CD8-positive, alpha-beta memory T cell (primary cell): Measurements from ENCODE around the gene LUZP2. TPM values are rescaled to one million over a fixed set of nuclear protein-coding genes. Genes with fewer than 3 reads are reported as not detected.

Experiments
- CTCF ChIA-PET: fragments of 350-600 bp; sonication (Branson Sonifier 250); formaldehyde crosslinking; loops from one replicate; lab custom pipeline; 2021; ENCODE audit warnings: antibody characterized with exemption; lab: Charles Lee
- POLR2A ChIA-PET: fragments of 350-600 bp; sonication (Branson Sonifier 250); formaldehyde crosslinking; loops from one replicate; lab custom pipeline; 2021; ENCODE audit warnings: antibody characterized with exemption; lab: Charles Lee
- DNase-seq, 5 donors: peaks; one replicate each; pipeline versions ENCODE4 v3.0.0 to v3.0.0-alpha.2; 2020 to 2022; ENCODE audit warnings: mixed read lengths in 1 of 5
- H3K27ac ChIP-seq: one replicate; pipeline ENCODE4 v1.7.0; 2013; ENCODE audit warnings: low read depth, mild to moderate bottlenecking, low read length, moderate library complexity
- H3K27me3 ChIP-seq: 2 replicates; pipeline ENCODE4 v1.7.0; 2013; ENCODE audit warnings: low read length, mild to moderate bottlenecking; ENCODE audit not compliant: insufficient read depth, poor library complexity, severe bottlenecking
- H3K36me3 ChIP-seq: 2 replicates; pipeline ENCODE4 v1.7.0; 2013; ENCODE audit warnings: mild to moderate bottlenecking, low read length, moderate library complexity; ENCODE audit not compliant: insufficient read depth
- H3K4me1 ChIP-seq: 2 replicates; pipeline ENCODE4 v1.7.0; 2013; ENCODE audit warnings: mild to moderate bottlenecking, low read length, moderate library complexity; ENCODE audit not compliant: insufficient read depth
- H3K4me3 ChIP-seq: 2 replicates; pipeline ENCODE4 v1.7.0; 2013; ENCODE audit warnings: mild to moderate bottlenecking, low read length
- H3K9me3 ChIP-seq: 2 replicates; pipeline ENCODE4 v1.7.0; 2013; ENCODE audit warnings: mild to moderate bottlenecking, low read length
- H3K27ac Mint-ChIP-seq, 8 donors: one replicate each; pipeline ENCODE4 v1.8.0; 2020 to 2021; ENCODE audit warnings: mixed read lengths in 8 of 8, mild to moderate bottlenecking in 6 of 8, inconsistent platforms in 3 of 8, moderate library complexity in 3 of 8
- H3K27me3 Mint-ChIP-seq, 2 donors: one replicate each; pipeline ENCODE4 v1.8.0; 2020 to 2021; ENCODE audit warnings: mixed read lengths in 2 of 2, mild to moderate bottlenecking in 1 of 2, moderate library complexity in 1 of 2
- H3K36me3 Mint-ChIP-seq, 3 donors: one replicate each; pipeline ENCODE4 v1.8.0; 2020 to 2021; ENCODE audit warnings: mixed read lengths in 3 of 3, inconsistent platforms in 1 of 3, mild to moderate bottlenecking in 1 of 3
- H3K4me1 Mint-ChIP-seq, 3 donors: one replicate each; pipeline ENCODE4 v1.8.0; 2020 to 2021; ENCODE audit warnings: mixed read lengths in 3 of 3, inconsistent platforms in 1 of 3, mild to moderate bottlenecking in 1 of 3
- H3K4me3 Mint-ChIP-seq, 7 donors: one replicate each; pipeline ENCODE4 v1.8.0; 2020 to 2021; ENCODE audit warnings: mixed read lengths in 7 of 7, mild to moderate bottlenecking in 6 of 7, moderate library complexity in 4 of 7, inconsistent platforms in 2 of 7
- H3K9me3 Mint-ChIP-seq, 5 donors: one replicate each; pipeline ENCODE4 v1.8.0; 2020 to 2022; ENCODE audit warnings: mixed read lengths in 5 of 5, mild to moderate bottlenecking in 3 of 5, moderate library complexity in 2 of 5, inconsistent platforms in 1 of 5
- polyA plus RNA-seq: library from polyadenylated mRNA; unstranded; fragments of 300-500 nt; fragmentation: Illumina TruSeq; gene quantifications from one replicate; pipeline ENCODE4 v1.2.3, GENCODE V29; 2021
- total RNA-seq, 2 experiments: library from RNA; stranded (reverse); gene quantifications; one replicate each; pipeline ENCODE4 v1.2.3, GENCODE V29; 2021

Gene LUZP2
- total and polyA plus RNA-seq, 3 experiments from 2014 or later = not detected

DNA sequence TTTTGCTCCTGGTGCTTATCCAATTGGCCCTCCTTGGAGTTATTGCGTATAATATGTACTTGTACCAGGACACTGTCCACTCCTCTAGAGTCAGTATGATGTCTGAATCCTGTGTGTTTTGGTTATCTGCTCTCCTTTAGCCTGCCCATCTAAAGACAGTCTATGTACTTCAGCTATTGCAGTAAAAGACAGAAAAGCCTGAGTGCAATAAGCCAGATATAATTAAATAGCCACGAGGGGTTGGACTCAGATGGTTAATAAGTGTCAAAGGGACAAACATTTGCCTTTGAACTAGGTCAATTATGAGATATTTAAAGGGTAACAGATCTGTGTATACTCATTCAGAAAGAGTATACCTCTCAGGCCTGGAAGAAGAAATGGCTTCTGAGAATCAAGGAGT is 406.7 kb downstream of the LUZP2 start:
- H3K27me3 Mint-ChIP-seq = no peaks in the 10 kb centered on the region
- Histone ChIP-seq H3K9me3 (no peaks in the 10 kb centered on the region), H3K4me3 (no peak overlapping the region), H3K4me1 (no peaks in the 10 kb centered on the region), H3K36me3 (no peaks in the 10 kb centered on the region), H3K27me3 (no peaks in the 10 kb centered on the region), H3K27ac (no peak overlapping the region)
- ChIA-PET CTCF (no interaction called here), POLR2A (no interaction called here)
- no peak overlapping the region for H3K27ac Mint-ChIP-seq
- no peak for DNase-seq
- H3K4me3 Mint-ChIP-seq = no peak overlapping the region
- no peaks in the 10 kb centered on the region for H3K36me3 Mint-ChIP-seq
- peaks cover 0 to 21% (median 3%) of the 10 kb centered on the region in 5 donors for H3K9me3 Mint-ChIP-seq
- H3K4me1 Mint-ChIP-seq = no peaks in the 10 kb centered on the region

DNA sequence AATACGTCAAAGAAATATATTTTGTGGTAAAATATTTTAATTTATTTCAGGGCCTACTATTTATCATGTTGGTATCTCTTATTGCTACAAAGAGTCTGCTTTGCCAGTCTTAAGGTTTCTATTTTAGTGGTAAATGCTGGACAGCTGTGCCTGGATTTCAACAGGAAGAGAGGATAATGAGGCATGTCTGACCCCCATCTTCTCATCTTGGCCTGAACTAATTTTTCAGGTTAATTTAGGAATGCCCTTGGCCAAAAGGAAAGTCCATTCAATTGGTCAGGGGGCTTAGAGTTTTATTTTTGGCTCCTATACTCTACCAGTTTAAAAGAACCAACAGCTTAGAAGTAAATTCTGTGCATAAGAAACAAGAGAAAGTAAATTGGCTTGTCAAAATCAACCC is 428.2 kb downstream of the LUZP2 start:
- POLR2A ChIA-PET = no interaction called here
- no peak overlapping the region for H3K4me3 ChIP-seq
- Mint-ChIP-seq H3K4me1 (no peaks in the 10 kb centered on the region), H3K9me3 (peaks cover 5 to 30% (median 8%) of the 10 kb centered on the region in 5 donors), H3K27ac (no peak overlapping the region), H3K27me3 (no peaks in the 10 kb centered on the region), H3K36me3 (peaks cover 0 to 1% (median 0%) of the 10 kb centered on the region in 3 donors), H3K4me3 (no peak overlapping the region)
- no peak for DNase-seq
- no peaks in the 10 kb centered on the region for H3K27me3 ChIP-seq
- H3K36me3 ChIP-seq = no peaks in the 10 kb centered on the region
- CTCF ChIA-PET = no interaction called here
- no peaks in the 10 kb centered on the region for H3K4me1 ChIP-seq
- no peaks in the 10 kb centered on the region for H3K9me3 ChIP-seq
- no peak overlapping the region for H3K27ac ChIP-seq

GRCh38 chr11:24932110-24933000 is 435.5 kb downstream of the LUZP2 start:
- no peaks in the 10 kb centered on the region for H3K9me3 ChIP-seq
- H3K27ac Mint-ChIP-seq = peak overlapping the region in 1 of 8 donors; percentile 28
- ChIA-PET CTCF (no interaction called here), POLR2A (no interaction called here)
- H3K4me3 Mint-ChIP-seq = peak overlapping the region in 1 of 7 donors; percentile 61
- no peaks in the 10 kb centered on the region for H3K36me3 Mint-ChIP-seq
- no peak overlapping the region for H3K27ac ChIP-seq
- H3K27me3 Mint-ChIP-seq = no peaks in the 10 kb centered on the region
- H3K27me3 ChIP-seq = no peaks in the 10 kb centered on the region
- no peaks in the 10 kb centered on the region for H3K36me3 ChIP-seq
- H3K9me3 Mint-ChIP-seq = peaks cover 14 to 41% (median 24%) of the 10 kb centered on the region in 5 donors
- no peak for DNase-seq
- H3K4me3 ChIP-seq = no peak overlapping the region
- H3K4me1 ChIP-seq = no peaks in the 10 kb centered on the region
- H3K4me1 Mint-ChIP-seq = no peaks in the 10 kb centered on the region

GRCh38 chr11:24934733-24935439 is 438.0 kb downstream of the LUZP2 start:
- Histone ChIP-seq H3K36me3 (no peaks in the 10 kb centered on the region), H3K27ac (no peak overlapping the region), H3K9me3 (no peaks in the 10 kb centered on the region), H3K4me3 (no peak overlapping the region), H3K4me1 (no peaks in the 10 kb centered on the region), H3K27me3 (no peaks in the 10 kb centered on the region)
- CTCF ChIA-PET = no interaction called here
- Mint-ChIP-seq H3K27me3 (no peaks in the 10 kb centered on the region), H3K9me3 (peaks cover 14 to 44% (median 20%) of the 10 kb centered on the region in 5 donors), H3K4me1 (no peaks in the 10 kb centered on the region), H3K4me3 (no peak overlapping the region), H3K27ac (no peak overlapping the region), H3K36me3 (no peaks in the 10 kb centered on the region)
- no peak for DNase-seq
- POLR2A ChIA-PET = no interaction called here

DNA sequence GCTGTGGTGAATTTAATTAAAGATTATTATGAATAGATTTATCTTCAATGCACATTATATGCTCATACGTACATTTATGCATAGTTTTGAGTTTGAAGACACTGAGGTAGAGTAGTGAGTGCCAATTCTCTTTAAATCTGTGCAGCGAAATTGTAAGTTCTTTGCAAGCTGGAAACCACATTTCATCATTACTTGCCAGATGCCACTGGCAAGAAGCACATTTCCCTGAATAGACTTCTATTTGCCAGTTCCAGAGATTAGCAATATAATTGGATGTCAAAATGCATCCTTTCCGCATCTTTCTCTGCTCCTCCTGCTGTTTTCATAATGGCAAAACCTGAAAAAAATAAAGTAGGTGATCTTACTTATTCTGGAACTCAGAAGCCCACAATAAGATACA is 448.0 kb downstream of the LUZP2 start:
- Mint-ChIP-seq H3K9me3 (peaks cover 3 to 33% (median 6%) of the 10 kb centered on the region in 5 donors), H3K27ac (no peak overlapping the region), H3K27me3 (no peaks in the 10 kb centered on the region), H3K4me3 (no peak overlapping the region), H3K36me3 (no peaks in the 10 kb centered on the region), H3K4me1 (no peaks in the 10 kb centered on the region)
- H3K9me3 ChIP-seq = no peaks in the 10 kb centered on the region
- CTCF ChIA-PET = no interaction called here
- no peak for DNase-seq
- no peaks in the 10 kb centered on the region for H3K27me3 ChIP-seq
- no peak overlapping the region for H3K27ac ChIP-seq
- no peaks in the 10 kb centered on the region for H3K36me3 ChIP-seq
- POLR2A ChIA-PET = no interaction called here
- H3K4me3 ChIP-seq = no peak overlapping the region
- no peaks in the 10 kb centered on the region for H3K4me1 ChIP-seq

- H3K4me1 Mint-ChIP-seq = no peaks in the 10 kb centered on the region
- H3K27ac Mint-ChIP-seq = no peak overlapping the region
- H3K9me3 Mint-ChIP-seq = peaks cover 2 to 28% (median 4%) of the 10 kb centered on the region in 5 donors
- Histone ChIP-seq H3K27me3 (no peaks in the 10 kb centered on the region), H3K4me3 (no peak overlapping the region), H3K36me3 (no peaks in the 10 kb centered on the region), H3K9me3 (peaks cover 3% of the 10 kb centered on the region), H3K27ac (no peak overlapping the region), H3K4me1 (no peaks in the 10 kb centered on the region)
- no peak for DNase-seq
- H3K27me3 Mint-ChIP-seq = peaks cover 0 to 1% of the 10 kb centered on the region in 2 donors
- no peaks in the 10 kb centered on the region for H3K36me3 Mint-ChIP-seq
- H3K4me3 Mint-ChIP-seq = no peak overlapping the region
- ChIA-PET CTCF (no interaction called here), POLR2A (no interaction called here)
Observed at GRCh38 chr11:24949406-24949805, 452.6 kb downstream of the LUZP2 start.

DNA sequence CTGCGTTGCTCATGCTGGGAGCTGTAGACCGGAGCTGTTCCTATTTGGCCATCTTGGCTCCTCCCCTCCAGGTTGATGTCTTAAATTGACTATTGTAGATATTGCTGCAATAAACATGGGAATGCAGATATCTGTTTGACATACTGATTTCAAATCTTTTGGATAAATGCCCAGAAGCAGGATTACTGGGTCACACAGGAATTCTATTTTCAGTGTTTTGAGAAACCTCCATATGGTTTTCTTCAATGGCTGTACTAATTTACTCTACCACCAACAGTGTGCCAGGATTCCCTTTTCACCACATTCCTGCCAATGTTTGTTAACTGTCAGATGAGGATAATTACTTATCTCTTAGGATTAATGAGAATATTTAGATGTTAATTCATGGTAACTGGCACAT is 467.0 kb downstream of the LUZP2 start:
- ChIA-PET POLR2A (no interaction called here), CTCF (no interaction called here)
- Histone ChIP-seq H3K4me1 (no peaks in the 10 kb centered on the region), H3K4me3 (no peak overlapping the region), H3K36me3 (no peaks in the 10 kb centered on the region), H3K27ac (no peak overlapping the region), H3K27me3 (no peaks in the 10 kb centered on the region), H3K9me3 (no peaks in the 10 kb centered on the region)
- DNase-seq = no peak
- Mint-ChIP-seq H3K27me3 (no peaks in the 10 kb centered on the region), H3K27ac (no peak overlapping the region), H3K4me1 (no peaks in the 10 kb centered on the region), H3K9me3 (peaks cover 2 to 17% (median 10%) of the 10 kb centered on the region in 5 donors), H3K36me3 (no peaks in the 10 kb centered on the region), H3K4me3 (no peak overlapping the region)

- no peaks in the 10 kb centered on the region for H3K9me3 ChIP-seq
- no peaks in the 10 kb centered on the region for H3K4me1 Mint-ChIP-seq
- H3K27me3 ChIP-seq = no peaks in the 10 kb centered on the region
- no peak overlapping the region for H3K27ac Mint-ChIP-seq
- H3K4me3 ChIP-seq = no peak overlapping the region
- CTCF ChIA-PET = no interaction called here
- no peaks in the 10 kb centered on the region for H3K4me1 ChIP-seq
- H3K36me3 Mint-ChIP-seq = no peaks in the 10 kb centered on the region
- H3K9me3 Mint-ChIP-seq = peaks cover under 1 to 20% (median 13%) of the 10 kb centered on the region in 5 donors
- no peaks in the 10 kb centered on the region for H3K36me3 ChIP-seq
- DNase-seq = no peak
- no peaks in the 10 kb centered on the region for H3K27me3 Mint-ChIP-seq
- no peak overlapping the region for H3K4me3 Mint-ChIP-seq
- POLR2A ChIA-PET = no interaction called here
- H3K27ac ChIP-seq = no peak overlapping the region
Observed at GRCh38 chr11:24965748-24966147, 468.9 kb downstream of the LUZP2 start.
